WI38 (cell line): ENCODE results near the gene ARHGEF19.
"Not testable (repeated sequence)": the region's sequence is repeated elsewhere in the genome, so short reads cannot be mapped to it uniquely, and the experiment has no call there.

Experiments
- H3K4me3 ChIP-seq: 2 replicates; pipeline ENCODE4 v1.5.1; 2011; ENCODE audit warnings: low read depth, mild to moderate bottlenecking, control low read depth, low read length
- TF ChIP-seq, protein P1 (sequence below): IDR thresholded peaks from 2 replicates; pipeline ENCODE4 v1.5.1; 2012; ENCODE audit warnings: low read depth, mild to moderate bottlenecking, control low read depth, low read length

The ARHGEF19 gene

DNA sequence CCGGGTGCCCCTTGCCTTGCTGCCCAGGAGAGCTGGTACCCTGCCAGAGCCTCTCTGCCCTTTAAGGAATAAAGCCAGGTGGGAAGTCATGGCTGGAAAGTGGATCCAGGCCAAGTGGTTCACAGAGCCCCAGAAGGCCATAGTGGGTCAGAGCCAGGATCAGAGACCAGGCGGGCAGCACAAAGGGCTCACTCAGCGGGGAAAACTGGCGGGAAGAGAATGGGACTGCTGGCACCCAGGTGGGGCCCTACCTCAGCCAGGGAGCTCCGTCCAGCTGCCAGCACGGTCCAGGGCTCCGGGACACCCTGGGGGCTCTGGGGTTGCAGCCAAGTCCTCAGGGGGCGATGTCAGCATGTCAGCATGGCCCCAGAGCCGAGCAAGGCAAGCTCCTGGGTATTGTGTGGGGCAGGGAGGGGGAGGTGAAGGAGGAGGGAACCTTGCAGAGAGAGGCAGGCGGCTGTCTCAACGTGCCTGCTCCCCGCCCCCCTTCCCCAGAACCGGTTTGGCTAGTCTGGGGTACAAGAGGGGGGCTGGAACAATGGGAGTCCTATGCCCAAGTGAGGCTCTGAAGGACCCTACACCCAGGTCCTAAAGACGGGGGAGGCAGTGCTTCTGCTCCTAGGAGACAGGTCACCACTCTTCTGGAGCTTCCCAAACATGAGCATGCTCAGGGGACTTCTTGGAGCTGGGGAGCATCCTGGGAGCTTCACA is at the start of gene ARHGEF19:
Gene ARHGEF19, minus strand, starts transcription at position 402 of the 711 bp plus-strand sequence. CDS start 3,598 bp downstream, outside the sequence.
- TF ChIP-seq, protein P1, sequence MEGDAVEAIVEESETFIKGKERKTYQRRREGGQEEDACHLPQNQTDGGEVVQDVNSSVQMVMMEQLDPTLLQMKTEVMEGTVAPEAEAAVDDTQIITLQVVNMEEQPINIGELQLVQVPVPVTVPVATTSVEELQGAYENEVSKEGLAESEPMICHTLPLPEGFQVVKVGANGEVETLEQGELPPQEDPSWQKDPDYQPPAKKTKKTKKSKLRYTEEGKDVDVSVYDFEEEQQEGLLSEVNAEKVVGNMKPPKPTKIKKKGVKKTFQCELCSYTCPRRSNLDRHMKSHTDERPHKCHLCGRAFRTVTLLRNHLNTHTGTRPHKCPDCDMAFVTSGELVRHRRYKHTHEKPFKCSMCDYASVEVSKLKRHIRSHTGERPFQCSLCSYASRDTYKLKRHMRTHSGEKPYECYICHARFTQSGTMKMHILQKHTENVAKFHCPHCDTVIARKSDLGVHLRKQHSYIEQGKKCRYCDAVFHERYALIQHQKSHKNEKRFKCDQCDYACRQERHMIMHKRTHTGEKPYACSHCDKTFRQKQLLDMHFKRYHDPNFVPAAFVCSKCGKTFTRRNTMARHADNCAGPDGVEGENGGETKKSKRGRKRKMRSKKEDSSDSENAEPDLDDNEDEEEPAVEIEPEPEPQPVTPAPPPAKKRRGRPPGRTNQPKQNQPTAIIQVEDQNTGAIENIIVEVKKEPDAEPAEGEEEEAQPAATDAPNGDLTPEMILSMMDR: no peak
- no peak within 1 kb of the TSS for H3K4me3 ChIP-seq

DNA sequence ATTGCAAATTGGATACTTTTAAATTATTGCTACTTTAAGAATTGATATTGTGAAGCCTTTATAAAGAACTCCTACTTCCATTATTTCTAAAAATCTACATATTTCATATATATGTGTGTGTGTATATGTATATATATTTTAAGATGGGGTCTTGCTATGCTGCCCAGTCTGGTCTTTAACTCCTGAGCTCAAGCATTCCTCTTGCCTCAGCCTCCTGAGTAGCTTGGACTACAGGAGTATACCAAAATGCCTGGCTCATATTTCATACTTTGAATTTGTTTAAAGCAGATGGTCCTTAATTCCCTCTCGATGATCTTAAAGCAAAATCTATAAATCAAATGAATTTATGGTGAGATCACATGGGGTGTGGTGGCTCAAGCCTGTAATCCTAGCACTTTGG is 49.6 kb upstream of the ARHGEF19 start:
- TF ChIP-seq, protein P1: no peak
- no peak overlapping the region for H3K4me3 ChIP-seq

DNA sequence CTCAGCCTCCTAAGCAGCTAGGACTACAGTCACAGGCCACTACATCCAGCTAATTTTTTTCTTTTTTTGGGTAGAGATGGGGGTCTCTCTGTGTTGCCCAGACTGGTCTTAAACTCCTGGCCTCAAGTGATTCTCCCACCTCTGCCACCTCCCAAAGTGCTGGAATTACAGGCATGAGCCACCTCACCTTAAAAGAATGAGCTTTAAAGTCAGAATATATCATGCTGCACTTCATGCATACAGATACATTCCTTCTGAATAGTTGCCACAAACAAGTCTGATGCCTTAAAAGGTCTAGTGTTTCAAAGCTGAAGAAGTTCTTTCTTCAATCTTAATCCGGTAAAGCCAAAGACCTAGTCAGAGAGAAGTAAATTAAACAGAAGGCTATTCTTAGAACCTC is 48.4 kb upstream of the ARHGEF19 start:
- TF ChIP-seq, protein P1: no peak
- no peak overlapping the region for H3K4me3 ChIP-seq

DNA sequence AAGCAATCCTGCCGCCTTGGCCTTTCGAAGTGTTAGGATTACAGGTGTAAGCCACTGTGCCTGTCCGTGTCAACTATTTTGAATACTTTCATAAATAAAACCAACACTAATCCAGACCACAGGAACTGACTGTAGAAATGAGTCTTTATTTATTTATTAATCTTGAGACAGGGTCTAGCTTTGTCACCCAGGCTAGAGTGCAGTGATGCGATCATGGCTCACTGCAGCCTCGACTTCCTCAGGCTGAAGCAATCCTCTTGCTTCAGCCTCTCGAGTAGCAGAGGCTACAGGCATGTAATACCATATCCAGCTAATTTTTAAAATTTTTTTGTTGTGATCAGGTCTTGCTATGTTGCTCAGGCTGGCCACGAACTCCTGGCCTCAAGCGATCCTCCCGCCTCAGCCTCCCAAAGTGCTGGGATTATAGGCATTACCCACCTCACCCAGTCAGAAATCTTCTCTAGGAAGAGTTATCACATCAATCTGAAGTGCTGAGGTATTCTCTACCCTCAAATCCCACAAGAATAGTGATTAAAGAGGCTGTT is 46.2 kb upstream of the ARHGEF19 start:
- no peak overlapping the region for H3K4me3 ChIP-seq
- TF ChIP-seq, protein P1: no peak

DNA sequence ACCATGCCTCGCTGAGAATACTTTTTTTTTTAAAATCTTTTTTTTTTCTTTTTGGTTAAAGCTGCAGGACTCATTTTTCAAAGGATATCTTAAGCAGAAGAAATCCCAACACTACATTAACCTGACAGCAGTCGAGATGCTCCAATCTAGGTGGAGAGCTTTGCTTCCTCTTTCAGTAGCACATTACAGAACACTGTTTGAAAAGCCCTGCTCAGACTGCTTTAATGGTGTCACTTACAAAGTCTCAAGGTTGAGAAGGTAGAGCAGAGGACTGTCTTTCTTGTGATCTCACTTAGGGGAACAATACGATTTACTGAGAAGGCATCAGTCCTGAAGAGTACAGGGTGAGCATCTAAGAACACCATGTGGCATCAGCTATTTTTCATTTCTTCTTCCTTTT is 45.5 kb upstream of the ARHGEF19 start:
- TF ChIP-seq, protein P1: no peak
- no peak overlapping the region for H3K4me3 ChIP-seq

DNA sequence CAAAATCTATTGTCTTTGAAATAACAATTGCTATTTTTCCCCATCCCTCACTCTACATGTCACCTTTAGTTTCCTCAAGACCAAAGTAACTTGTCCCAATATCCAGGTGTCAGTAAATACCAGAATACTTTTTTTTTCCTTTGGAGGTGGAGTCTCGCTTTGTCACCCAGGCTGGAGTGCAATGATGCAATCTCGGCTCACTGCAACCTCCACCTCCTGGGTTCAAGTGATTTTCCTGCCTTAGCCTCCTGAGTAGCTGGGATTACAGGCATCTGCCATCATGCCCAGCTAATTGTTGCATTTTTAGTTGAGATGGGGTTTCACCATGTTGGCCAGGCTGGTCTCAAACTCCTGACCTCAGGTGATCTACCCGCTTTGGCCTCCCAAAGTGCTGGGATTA is 45.1 kb upstream of the ARHGEF19 start:
- not testable (repeated sequence) for H3K4me3 ChIP-seq

DNA sequence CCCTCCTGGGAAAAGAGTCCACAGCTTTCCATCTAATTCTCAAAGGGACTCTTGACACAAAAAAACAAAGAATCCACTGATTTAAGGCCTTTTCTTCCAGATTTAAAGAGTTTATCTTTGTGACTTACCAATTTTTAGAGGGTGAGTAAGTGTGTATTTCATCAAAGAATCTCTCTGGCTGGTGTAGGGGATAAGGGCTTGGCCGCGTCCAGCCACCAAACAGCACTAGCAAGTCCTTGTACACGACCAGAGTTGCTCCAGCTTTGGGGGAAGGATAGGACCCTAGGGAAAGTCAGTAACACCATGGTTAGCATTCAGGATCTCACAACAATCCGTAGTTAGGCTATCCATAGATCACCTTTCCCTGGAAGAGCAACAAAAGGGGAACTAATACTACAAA is 44.0 kb upstream of the ARHGEF19 start:
- TF ChIP-seq, protein P1: no peak
- H3K4me3 ChIP-seq: no peak overlapping the region
